ENCODE results near the gene E2F4. TPM values are rescaled to one million over a fixed set of nuclear protein-coding genes. Genes with fewer than 3 reads are reported as not detected.

Gene E2F4
- total and polyA plus RNA-seq, 2 experiments from 2014 or later = 66.2 to 85.2 TPM

GRCh38 chr16:67213197-67214019 lies 21.5 kb downstream of the E2F4 start:
- H3K36me3 ChIP-seq = no peaks in the 10 kb centered on the region

GRCh38 chr16:67215706-67216105 lies 23.8 kb downstream of the E2F4 start:
- no peak for TF ChIP-seq CTCF (IDR thresholded peaks at IDR 0.05; ENCODE audit: low read depth, low read length)
- DNase-seq (ENCODE audit: low read depth in 1 of 2, low spot score in 1 of 2) = no peak

More at GRCh38 chr16:67213197-67214019, 21.5 kb downstream of the E2F4 start:
- Histone ChIP-seq H3K9me3 (ENCODE audit: low read depth) (no peaks in the 10 kb centered on the region), H3K4me1 (ENCODE audit: low read depth) (no peaks in the 10 kb centered on the region), H3K4me3 (no peak overlapping the region), H3K27ac (no peak overlapping the region), H3K27me3 (no peaks in the 10 kb centered on the region)
- no peak for TF ChIP-seq CTCF (IDR thresholded peaks at IDR 0.05; ENCODE audit: low read depth, low read length)
- DNase-seq (ENCODE audit: low read depth in 1 of 2, low spot score in 1 of 2) = no peak

GRCh38 chr16:67216612-67217490 lies 24.9 kb downstream of the E2F4 start:
- Histone ChIP-seq H3K27ac (no peak overlapping the region), H3K36me3 (no peaks in the 10 kb centered on the region), H3K9me3 (ENCODE audit: low read depth) (no peaks in the 10 kb centered on the region), H3K4me1 (ENCODE audit: low read depth) (no peaks in the 10 kb centered on the region), H3K27me3 (no peaks in the 10 kb centered on the region), H3K4me3 (no peak overlapping the region)
- no peak for TF ChIP-seq CTCF (IDR thresholded peaks at IDR 0.05; ENCODE audit: low read depth, low read length)
- DNase-seq (ENCODE audit: low read depth in 1 of 2, low spot score in 1 of 2) = peak in 1 of 2 donors; percentile 44

More at GRCh38 chr16:67215706-67216105, 23.8 kb downstream of the E2F4 start:
- Histone ChIP-seq H3K4me3 (no peak overlapping the region), H3K27ac (no peak overlapping the region), H3K9me3 (ENCODE audit: low read depth) (no peaks in the 10 kb centered on the region), H3K4me1 (ENCODE audit: low read depth) (no peaks in the 10 kb centered on the region), H3K27me3 (no peaks in the 10 kb centered on the region), H3K36me3 (no peaks in the 10 kb centered on the region)

- no peaks in the 10 kb centered on the region for H3K27me3 ChIP-seq
- no peaks in the 10 kb centered on the region for H3K4me1 ChIP-seq (ENCODE audit: low read depth)
- H3K4me3 ChIP-seq = no peak overlapping the region
- no peak for DNase-seq (ENCODE audit: low read depth in 1 of 2, low spot score in 1 of 2)
- no peak overlapping the region for H3K27ac ChIP-seq
- H3K36me3 ChIP-seq = no peaks in the 10 kb centered on the region
- TF ChIP-seq CTCF (IDR thresholded peaks at IDR 0.05; ENCODE audit: low read depth, low read length) = no peak
- H3K9me3 ChIP-seq (ENCODE audit: low read depth) = no peaks in the 10 kb centered on the region
These were observed 32.0 kb downstream of the E2F4 start for GRCh38 chr16:67223992-67224391.

GRCh38 chr16:67226295-67226803 lies 34.4 kb downstream of the E2F4 start:
- H3K9me3 ChIP-seq (ENCODE audit: low read depth) = no peaks in the 10 kb centered on the region
- no peaks in the 10 kb centered on the region for H3K27me3 ChIP-seq
- DNase-seq (ENCODE audit: low read depth in 1 of 2, low spot score in 1 of 2) = no peak
- H3K27ac ChIP-seq = no peak overlapping the region
- TF ChIP-seq CTCF (IDR thresholded peaks at IDR 0.05; ENCODE audit: low read depth, low read length) = no peak
- H3K36me3 ChIP-seq = peaks cover 13% of the 10 kb centered on the region
- no peaks in the 10 kb centered on the region for H3K4me1 ChIP-seq (ENCODE audit: low read depth)
- peak overlapping the region; percentile 95 for H3K4me3 ChIP-seq

All from cardiac muscle cell (in vitro differentiated cells and primary cell).